Fibroblast of mammary gland (primary cell): Measurements from ENCODE around the gene RCBTB1.
"Not testable (repeated sequence)": the region's sequence is repeated elsewhere in the genome, so short reads cannot be mapped to it uniquely, and the experiment has no call there.

ENCODE experiments used
- DNase-seq: peaks from one replicate; pipeline ENCODE4 v3.0.0-alpha.2; 2010; ENCODE audit warnings: low read depth
- H3K4me3 ChIP-seq: 2 replicates; pipeline ENCODE4 v1.5.1; 2011; ENCODE audit warnings: low read depth, mild to moderate bottlenecking, low read length, moderate library complexity; ENCODE audit not compliant: control insufficient read depth
- TF ChIP-seq, protein P1 (sequence below): conservative IDR thresholded peaks from 2 replicates; pipeline ENCODE4 v1.5.1; 2011; ENCODE audit warnings: low read depth, low read length, inconsistent platforms; ENCODE audit not compliant: control insufficient read depth, insufficient read depth

RCBTB1 gene

GRCh38 chr13:49567491-49567890 lies 17.9 kb downstream of the RCBTB1 start:
- TF ChIP-seq, protein P1, sequence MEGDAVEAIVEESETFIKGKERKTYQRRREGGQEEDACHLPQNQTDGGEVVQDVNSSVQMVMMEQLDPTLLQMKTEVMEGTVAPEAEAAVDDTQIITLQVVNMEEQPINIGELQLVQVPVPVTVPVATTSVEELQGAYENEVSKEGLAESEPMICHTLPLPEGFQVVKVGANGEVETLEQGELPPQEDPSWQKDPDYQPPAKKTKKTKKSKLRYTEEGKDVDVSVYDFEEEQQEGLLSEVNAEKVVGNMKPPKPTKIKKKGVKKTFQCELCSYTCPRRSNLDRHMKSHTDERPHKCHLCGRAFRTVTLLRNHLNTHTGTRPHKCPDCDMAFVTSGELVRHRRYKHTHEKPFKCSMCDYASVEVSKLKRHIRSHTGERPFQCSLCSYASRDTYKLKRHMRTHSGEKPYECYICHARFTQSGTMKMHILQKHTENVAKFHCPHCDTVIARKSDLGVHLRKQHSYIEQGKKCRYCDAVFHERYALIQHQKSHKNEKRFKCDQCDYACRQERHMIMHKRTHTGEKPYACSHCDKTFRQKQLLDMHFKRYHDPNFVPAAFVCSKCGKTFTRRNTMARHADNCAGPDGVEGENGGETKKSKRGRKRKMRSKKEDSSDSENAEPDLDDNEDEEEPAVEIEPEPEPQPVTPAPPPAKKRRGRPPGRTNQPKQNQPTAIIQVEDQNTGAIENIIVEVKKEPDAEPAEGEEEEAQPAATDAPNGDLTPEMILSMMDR: no peak
- DNase-seq: no peak
- no peak overlapping the region for H3K4me3 ChIP-seq

DNA sequence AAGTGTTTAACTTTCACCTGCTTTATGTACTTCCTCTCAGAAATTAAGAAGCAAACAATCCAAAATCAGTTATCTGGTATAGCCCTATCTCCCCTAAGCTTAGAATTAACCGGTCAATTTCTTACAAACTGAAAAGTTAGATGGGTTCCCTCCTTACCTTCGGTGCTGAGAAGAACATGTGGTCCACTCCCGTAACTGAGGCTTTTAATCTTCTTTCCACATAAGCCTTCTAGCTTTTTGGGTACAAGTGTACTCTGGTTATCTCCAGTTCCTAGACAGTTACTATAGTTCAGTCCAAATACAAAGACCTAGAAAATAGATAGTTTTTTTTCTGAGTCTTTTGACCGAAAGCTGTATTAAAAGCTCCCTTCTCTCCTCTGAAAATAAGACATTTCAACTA lies 18.9 kb downstream of the RCBTB1 start:
- DNase-seq: no peak
- TF ChIP-seq, protein P1: no peak

DNA sequence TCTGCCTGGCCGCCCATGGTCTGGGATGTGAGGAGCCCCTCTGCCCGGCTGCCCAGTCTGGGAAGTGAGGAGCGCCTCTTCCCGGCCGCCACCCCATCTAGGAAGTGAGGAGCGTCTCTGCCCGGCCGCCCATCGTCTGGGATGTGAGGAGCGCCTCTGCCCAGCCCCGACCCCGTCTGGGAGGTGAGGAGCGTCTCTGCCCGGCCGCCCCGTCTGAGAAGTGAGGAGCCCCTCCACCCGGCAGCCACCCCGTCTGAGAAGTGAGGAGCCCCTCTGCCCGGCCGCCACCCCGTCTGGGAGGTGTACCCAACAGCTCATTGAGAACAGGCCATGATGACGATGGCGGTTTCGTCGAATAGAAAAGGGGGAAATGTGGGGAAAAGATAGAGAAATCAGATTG lies 19.9 kb downstream of the RCBTB1 start:
- DNase-seq, H3K4me3 ChIP-seq: not testable (repeated sequence)

More for the DNA sequence above, 18.9 kb downstream of the RCBTB1 start:
- H3K4me3 ChIP-seq: no peak overlapping the region

DNA sequence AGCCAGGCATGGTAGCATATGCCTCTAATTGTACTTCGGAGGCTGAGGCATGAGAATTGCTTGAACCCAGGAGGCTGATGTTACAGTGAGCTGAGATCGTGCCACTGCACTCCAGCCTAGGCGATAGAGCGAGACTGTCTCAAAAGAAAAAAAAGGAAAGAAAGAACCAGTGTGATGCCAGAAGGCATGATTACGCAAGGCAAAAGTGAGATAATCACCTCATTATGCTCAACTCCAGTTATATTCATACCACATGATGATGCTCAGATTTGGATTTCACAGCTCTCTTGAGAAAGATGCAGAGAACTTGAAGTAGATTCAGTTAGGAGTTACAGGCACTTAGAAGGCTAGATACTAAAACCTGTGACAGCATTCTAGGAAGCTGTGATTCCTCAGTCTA lies 21.8 kb downstream of the RCBTB1 start:
- peak; percentile 57 for DNase-seq
- H3K4me3 ChIP-seq: no peak overlapping the region
- TF ChIP-seq, protein P1: no peak

- no peak overlapping the region for H3K4me3 ChIP-seq
- no peak for DNase-seq
- TF ChIP-seq, protein P1: no peak
These were observed 24.3 kb downstream of the RCBTB1 start for GRCh38 chr13:49561062-49561410.

DNA sequence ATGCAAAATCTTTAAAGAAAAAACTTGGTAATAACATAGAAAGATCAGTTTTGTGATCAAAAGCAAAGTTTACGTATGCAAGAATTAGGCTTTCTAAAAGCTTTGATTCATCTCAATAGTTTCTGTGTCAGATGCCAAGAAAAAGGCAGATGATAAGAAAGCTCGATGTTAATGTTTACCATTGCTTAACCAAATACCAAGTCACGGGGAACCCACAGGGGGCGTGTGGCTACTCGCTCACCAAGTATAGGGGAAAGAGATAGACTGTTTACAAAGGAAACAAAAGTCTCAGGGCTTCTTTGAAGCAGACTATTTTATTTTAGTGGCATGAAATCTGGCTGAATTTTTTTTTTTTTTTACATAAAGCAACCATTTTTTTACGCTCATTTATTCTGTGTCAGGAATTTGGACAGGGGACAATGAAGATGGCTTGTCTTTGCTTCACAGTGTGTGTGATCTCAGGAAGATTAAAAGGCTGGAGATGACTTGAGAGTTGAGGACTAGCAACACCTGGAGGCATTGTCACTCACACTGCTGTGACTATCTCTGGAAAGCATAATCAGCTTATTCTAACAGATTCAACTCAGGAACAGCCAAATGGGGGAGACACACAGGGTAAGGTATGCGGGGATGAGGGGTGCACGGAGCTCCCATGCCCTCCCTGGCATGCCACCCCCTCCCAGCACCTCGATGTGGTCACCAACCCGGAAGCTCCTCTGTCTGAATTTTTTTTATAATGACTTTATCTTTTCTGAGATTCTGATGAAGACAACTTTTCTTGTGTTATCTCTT lies 24.9 kb downstream of the RCBTB1 start:
- no peak overlapping the region for H3K4me3 ChIP-seq
- no peak for DNase-seq
- TF ChIP-seq, protein P1: no peak

GRCh38 chr13:49559006-49559405 lies 26.4 kb downstream of the RCBTB1 start:
- TF ChIP-seq, protein P1: no peak
- DNase-seq: no peak
- no peak overlapping the region for H3K4me3 ChIP-seq
